ENCODE measurements around the gene KIAA2012.

DNA sequence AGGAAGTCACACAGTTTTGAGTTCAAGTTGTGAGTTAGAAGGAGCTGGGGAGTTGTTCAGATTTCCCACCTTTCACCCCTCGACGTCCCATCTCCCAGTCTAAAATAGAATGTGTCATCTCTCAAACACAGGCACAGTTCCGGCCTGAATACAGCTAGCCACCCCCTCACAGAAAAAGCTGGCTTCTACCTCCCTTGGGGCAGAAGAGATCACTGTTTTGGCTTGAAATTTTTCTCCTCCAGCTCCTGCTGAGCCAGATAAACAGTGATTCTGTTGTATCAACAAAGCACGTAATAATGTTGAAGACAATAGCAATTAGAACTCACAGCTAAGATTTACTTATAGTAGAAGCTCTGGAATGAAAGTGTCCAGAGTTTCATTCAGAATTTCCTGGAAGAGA, 74.7 kb downstream of the KIAA2012 start:
- TF ChIP-seq, protein P1, sequence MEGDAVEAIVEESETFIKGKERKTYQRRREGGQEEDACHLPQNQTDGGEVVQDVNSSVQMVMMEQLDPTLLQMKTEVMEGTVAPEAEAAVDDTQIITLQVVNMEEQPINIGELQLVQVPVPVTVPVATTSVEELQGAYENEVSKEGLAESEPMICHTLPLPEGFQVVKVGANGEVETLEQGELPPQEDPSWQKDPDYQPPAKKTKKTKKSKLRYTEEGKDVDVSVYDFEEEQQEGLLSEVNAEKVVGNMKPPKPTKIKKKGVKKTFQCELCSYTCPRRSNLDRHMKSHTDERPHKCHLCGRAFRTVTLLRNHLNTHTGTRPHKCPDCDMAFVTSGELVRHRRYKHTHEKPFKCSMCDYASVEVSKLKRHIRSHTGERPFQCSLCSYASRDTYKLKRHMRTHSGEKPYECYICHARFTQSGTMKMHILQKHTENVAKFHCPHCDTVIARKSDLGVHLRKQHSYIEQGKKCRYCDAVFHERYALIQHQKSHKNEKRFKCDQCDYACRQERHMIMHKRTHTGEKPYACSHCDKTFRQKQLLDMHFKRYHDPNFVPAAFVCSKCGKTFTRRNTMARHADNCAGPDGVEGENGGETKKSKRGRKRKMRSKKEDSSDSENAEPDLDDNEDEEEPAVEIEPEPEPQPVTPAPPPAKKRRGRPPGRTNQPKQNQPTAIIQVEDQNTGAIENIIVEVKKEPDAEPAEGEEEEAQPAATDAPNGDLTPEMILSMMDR (tag by site-specific recombination; IDR thresholded peaks at IDR 0.05), result no peak
- TF ChIP-seq ZNF354C (tag by site-specific recombination; IDR thresholded peaks at IDR 0.05; ENCODE audit: borderline replicate concordance, low read depth) (no peak), ZNF335 (tag by site-specific recombination; conservative IDR thresholded peaks at IDR 0.05) (0 out of 2 replicates have a peak, but pooled peaks have one; percentile 15)
